Testis (tissue), 3 donors: ENCODE data around the gene LRP1B. TPM values are rescaled to one million over a fixed set of nuclear protein-coding genes. Genes with fewer than 3 reads are reported as not detected.

Source experiments
- DNase-seq: peaks from one replicate; pipeline ENCODE4 v3.0.0-alpha.2; 2019
- H3K27ac ChIP-seq, 2 donors: fragments of 200-600 bp; sonication (generic); one replicate each; pipeline ENCODE4 v1.5.1; 2019
- H3K27me3 ChIP-seq: fragments of 200-600 bp; sonication (generic); one replicate; pipeline ENCODE4 v1.5.1; 2019
- H3K36me3 ChIP-seq: fragments of 200-600 bp; sonication (generic); one replicate; pipeline ENCODE4 v1.5.1; 2017; ENCODE audit warnings: low read depth; ENCODE audit errors: missing control alignments
- H3K4me1 ChIP-seq: fragments of 200-600 bp; sonication (generic); one replicate; pipeline ENCODE4 v1.5.1; 2019
- H3K4me3 ChIP-seq, 2 donors: fragments of 200-600 bp; sonication (generic); one replicate each; pipeline ENCODE4 v1.5.1; 2017 to 2019
- H3K9me3 ChIP-seq: fragments of 200-600 bp; sonication (generic); one replicate; pipeline ENCODE4 v1.5.1; 2017
- POLR2A ChIP-seq: fragments of 450-650 bp; IDR thresholded peaks from one replicate; pipeline ENCODE4 v1.6.1; 2017; ENCODE audit warnings: antibody characterized with exemption, mild to moderate bottlenecking, moderate library complexity
- WGBS, 2 donors: methylation state at CpG; one replicate each; pipeline ENCODE4 v1.1.5; 2018; 5-methylcytosine and 5-hydroxymethylcytosine counted together
- intact Hi-C: fragments of 100-400 bp; cut with DNase I; formaldehyde crosslinking; loops from one replicate; pipeline ENCODE4 v1.15.1; 2023; ENCODE audit warnings: low total_unique reads
- polyA plus RNA-seq: library from polyadenylated mRNA; stranded (reverse); fragments of 350-450 nt; fragmentation: Illumina TruSeq; extraction: RNeasy Lipid Tissue Mini Kit (QIAGEN cat#74804); gene quantifications from one replicate; pipeline ENCODE4 v1.2.3, GENCODE V29; 2014; ENCODE audit warnings: low read depth, low replicate concordance; ENCODE audit not compliant: insufficient read depth
- total RNA-seq, 2 donors: library from RNA; depleted of rRNA; stranded (reverse); fragments of >200 nt; gene quantifications; one replicate each; pipeline ENCODE4 v1.2.3, GENCODE V29; 2016
- TF ChIP-seq, protein P1 (sequence below), 3 experiments: fragments of 450-650 bp in 2 of 3; fragments of 200-600 bp in 1 of 3; sonication (generic) in 1 of 3; IDR thresholded peaks; one replicate each; pipeline ENCODE4 v1.5.1; 2016 to 2019; ENCODE audit warnings: antibody characterized with exemption in 3 of 3, mild to moderate bottlenecking in 2 of 3, moderate library complexity in 1 of 3

The LRP1B gene
- total and polyA plus RNA-seq, 3 donors from 2014 or later: 0.79 to 1.9 (median 0.84) TPM

DNA sequence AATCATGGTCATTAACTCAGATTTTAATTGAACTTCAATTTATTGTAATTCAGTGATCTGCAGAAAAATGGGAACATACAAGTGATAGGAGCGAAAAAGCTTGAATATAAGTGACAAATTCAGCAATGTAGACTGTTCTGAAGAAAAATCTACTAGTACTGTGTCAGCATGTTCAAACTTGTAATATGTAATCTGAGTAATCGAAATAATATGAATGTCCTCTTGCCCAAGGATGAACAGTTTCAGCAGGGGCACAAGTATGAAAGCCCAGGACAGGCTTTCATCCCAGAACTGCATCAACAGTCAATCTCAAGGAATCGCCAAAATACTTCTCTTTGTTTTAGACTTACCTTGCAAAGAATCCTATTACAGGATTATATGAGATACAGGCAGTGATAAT lies 1110.5 kb downstream of the LRP1B start:
- H3K9me3 ChIP-seq: no peaks in the 10 kb centered on the region
- H3K4me3 ChIP-seq: no peak overlapping the region
- H3K4me1 ChIP-seq: no peaks in the 10 kb centered on the region
- DNase-seq: no peak
- no peaks in the 10 kb centered on the region for H3K36me3 ChIP-seq
- H3K27me3 ChIP-seq: no peaks in the 10 kb centered on the region
- TF ChIP-seq, protein P1, sequence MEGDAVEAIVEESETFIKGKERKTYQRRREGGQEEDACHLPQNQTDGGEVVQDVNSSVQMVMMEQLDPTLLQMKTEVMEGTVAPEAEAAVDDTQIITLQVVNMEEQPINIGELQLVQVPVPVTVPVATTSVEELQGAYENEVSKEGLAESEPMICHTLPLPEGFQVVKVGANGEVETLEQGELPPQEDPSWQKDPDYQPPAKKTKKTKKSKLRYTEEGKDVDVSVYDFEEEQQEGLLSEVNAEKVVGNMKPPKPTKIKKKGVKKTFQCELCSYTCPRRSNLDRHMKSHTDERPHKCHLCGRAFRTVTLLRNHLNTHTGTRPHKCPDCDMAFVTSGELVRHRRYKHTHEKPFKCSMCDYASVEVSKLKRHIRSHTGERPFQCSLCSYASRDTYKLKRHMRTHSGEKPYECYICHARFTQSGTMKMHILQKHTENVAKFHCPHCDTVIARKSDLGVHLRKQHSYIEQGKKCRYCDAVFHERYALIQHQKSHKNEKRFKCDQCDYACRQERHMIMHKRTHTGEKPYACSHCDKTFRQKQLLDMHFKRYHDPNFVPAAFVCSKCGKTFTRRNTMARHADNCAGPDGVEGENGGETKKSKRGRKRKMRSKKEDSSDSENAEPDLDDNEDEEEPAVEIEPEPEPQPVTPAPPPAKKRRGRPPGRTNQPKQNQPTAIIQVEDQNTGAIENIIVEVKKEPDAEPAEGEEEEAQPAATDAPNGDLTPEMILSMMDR (IDR thresholded peaks at IDR 0.05): no peak
- TF ChIP-seq POLR2A: no peak
- 93 to 94% methylated on average over 3 of the region's 3 CpGs for WGBS, 2 donors
- no peak overlapping the region for H3K27ac ChIP-seq
- intact Hi-C loops: no loop called here

DNA sequence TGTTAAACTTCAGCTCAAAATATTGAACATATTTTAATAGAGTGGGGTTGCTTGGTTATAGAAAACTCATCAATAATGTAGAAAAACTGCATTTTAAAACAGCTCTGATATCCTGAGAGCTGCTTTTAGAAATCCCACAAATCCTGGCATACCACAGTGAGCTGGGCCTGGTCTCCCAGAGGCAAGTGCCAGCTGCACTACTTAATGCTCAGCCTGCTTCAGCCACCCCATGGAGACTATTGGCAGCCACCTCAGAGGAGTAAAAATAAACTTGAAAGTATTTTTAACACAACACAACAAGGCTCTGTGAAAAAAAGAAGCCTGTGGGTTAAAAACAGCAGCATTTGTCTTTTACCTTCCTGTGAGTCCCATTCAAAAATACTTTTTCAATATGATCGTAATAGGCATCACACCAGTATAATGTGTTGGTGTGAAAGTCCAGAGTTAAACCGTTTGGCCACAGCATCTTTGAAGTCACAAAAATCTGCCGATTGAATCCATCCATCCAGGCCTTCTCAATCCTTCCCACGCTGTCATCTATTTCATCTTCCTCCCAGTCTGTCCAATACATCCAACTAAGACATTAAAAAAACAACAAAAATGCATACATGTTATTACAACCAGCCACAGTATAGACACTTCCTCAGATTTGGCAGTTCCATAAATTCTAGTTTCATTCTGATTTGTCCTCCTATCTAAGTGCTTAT lies 1115.3 kb downstream of the LRP1B start:
- no peaks in the 10 kb centered on the region for H3K27me3 ChIP-seq
- H3K4me3 ChIP-seq: no peak overlapping the region
- no peaks in the 10 kb centered on the region for H3K36me3 ChIP-seq
- TF ChIP-seq POLR2A: no peak
- TF ChIP-seq, protein P1 (IDR thresholded peaks at IDR 0.05): no peak
- DNase-seq: no peak
- no peak overlapping the region for H3K27ac ChIP-seq
- intact Hi-C loops: no loop called here
- H3K4me1 ChIP-seq: no peaks in the 10 kb centered on the region
- WGBS, 2 donors: 76% methylated on average over 4 of the region's 4 CpGs
- no peaks in the 10 kb centered on the region for H3K9me3 ChIP-seq

DNA sequence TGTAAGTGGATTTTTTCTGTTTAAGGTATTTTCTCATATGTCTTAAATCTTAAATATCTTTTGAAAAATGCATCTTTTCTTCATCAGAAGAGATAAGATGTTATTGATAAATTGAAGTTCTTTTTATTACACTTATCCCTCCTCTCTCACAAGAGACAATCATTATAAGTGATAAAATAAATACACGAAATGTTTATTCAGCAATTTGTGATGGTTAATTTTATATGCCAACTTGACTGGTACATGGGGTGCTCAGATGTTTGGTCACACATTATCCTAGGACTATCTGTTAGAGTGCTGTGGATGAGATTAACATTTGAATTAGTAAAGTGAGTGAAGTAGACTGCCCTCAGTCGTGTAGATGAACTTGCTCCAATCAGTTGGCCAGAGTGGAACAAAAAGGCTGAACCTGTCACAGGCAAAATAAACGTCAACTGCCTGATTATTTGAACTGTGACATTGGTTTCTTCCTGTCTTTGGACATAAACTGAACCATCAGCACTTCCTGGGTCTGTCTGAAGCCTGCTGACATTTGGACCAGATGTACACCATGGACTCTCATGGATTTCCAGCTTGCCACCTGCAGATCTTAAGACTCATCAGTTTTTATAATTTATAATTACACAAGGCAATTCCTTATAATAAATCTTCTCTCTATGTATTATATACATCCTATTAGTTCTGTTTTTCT lies 1126.7 kb downstream of the LRP1B start:
- no peak for TF ChIP-seq POLR2A
- TF ChIP-seq, protein P1 (IDR thresholded peaks at IDR 0.05): no peak
- Histone ChIP-seq H3K27ac (no peak overlapping the region), H3K4me3 (no peak overlapping the region), H3K36me3 (no peaks in the 10 kb centered on the region), H3K9me3 (no peaks in the 10 kb centered on the region), H3K4me1 (no peaks in the 10 kb centered on the region), H3K27me3 (no peaks in the 10 kb centered on the region)
- intact Hi-C loops: no loop called here
- no peak for DNase-seq
- 52 to 74% methylated on average over 3 of the region's 3 CpGs for WGBS, 2 donors

DNA sequence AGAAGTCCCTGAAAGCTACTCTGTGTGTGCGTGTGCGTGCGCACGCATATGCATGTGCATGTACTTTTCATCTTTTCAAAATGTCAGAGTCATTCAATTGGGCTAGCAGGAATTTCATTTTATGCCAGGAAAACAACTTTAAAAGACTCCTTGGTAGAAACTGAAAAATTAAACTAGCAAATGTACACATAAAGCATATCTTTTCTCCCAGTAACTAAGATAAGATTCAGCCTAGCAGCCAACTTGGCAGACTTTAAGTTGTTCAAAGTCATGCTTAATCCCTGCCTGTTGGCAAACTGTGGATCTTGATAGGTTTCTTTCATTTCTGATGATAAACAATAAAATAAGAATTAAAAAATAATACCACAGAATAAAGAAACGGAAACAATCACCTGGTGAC lies 1129.1 kb downstream of the LRP1B start:
- no peaks in the 10 kb centered on the region for H3K4me1 ChIP-seq
- DNase-seq: no peak
- no peaks in the 10 kb centered on the region for H3K36me3 ChIP-seq
- H3K27me3 ChIP-seq: no peaks in the 10 kb centered on the region
- no peaks in the 10 kb centered on the region for H3K9me3 ChIP-seq
- intact Hi-C loops: no loop called here
- WGBS, 2 donors: 91 to 93% methylated on average over 5 of the region's 5 CpGs
- no peak overlapping the region for H3K4me3 ChIP-seq
- H3K27ac ChIP-seq: no peak overlapping the region
- no peak for TF ChIP-seq POLR2A
- TF ChIP-seq, protein P1 (IDR thresholded peaks at IDR 0.05): no peak

DNA sequence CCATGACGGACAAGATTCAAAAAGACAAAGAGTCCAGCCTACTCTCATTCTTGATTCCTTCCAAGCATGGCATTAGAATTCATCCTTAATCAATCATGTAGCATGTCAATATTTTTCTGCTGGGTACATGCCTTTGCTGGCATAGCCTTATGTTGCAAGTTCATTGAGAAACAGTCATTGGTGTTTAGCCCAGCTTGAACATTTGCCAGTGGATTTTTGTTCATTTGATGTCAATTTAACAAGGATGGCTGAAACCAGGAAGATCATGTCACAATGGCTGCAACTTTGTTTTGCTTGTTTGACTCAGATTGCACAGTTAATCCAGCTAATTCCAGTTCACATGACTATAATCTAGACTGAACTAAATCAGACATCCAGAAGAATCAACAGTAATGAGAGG lies 1132.2 kb downstream of the LRP1B start:
- TF ChIP-seq, protein P1 (IDR thresholded peaks at IDR 0.05): no peak
- TF ChIP-seq POLR2A: no peak
- WGBS, 2 donors: 100% methylated on average over 1 of the region's 1 CpG
- DNase-seq: no peak

More for the DNA sequence above, 1132.2 kb downstream of the LRP1B start:
- Histone ChIP-seq H3K27ac (no peak overlapping the region), H3K4me1 (no peaks in the 10 kb centered on the region), H3K27me3 (no peaks in the 10 kb centered on the region), H3K36me3 (no peaks in the 10 kb centered on the region), H3K9me3 (no peaks in the 10 kb centered on the region), H3K4me3 (no peak overlapping the region)
- intact Hi-C loops: no loop called here
